T-helper 9 cell (primary cell): Measurements from ENCODE around the gene ZNF324.
A peak's percentile ranks its signal among the peaks of the same experiment; 100 is the strongest.
"Not testable (repeated sequence)": the region's sequence is repeated elsewhere in the genome, so short reads cannot be mapped to it uniquely, and the experiment has no call there.

Experiments used
- DNase-seq: peaks from one replicate; pipeline ENCODE4 v3.0.0-alpha.2; 2020
- total RNA-seq, 2 donors: gene quantifications; one replicate each; lab custom pipeline; 2026; lab: John Stamatoyannopoulos, UW

The ZNF324 gene
- total RNA-seq, result 36.7 to 47.8 reads per million in 2 donors

DNA sequence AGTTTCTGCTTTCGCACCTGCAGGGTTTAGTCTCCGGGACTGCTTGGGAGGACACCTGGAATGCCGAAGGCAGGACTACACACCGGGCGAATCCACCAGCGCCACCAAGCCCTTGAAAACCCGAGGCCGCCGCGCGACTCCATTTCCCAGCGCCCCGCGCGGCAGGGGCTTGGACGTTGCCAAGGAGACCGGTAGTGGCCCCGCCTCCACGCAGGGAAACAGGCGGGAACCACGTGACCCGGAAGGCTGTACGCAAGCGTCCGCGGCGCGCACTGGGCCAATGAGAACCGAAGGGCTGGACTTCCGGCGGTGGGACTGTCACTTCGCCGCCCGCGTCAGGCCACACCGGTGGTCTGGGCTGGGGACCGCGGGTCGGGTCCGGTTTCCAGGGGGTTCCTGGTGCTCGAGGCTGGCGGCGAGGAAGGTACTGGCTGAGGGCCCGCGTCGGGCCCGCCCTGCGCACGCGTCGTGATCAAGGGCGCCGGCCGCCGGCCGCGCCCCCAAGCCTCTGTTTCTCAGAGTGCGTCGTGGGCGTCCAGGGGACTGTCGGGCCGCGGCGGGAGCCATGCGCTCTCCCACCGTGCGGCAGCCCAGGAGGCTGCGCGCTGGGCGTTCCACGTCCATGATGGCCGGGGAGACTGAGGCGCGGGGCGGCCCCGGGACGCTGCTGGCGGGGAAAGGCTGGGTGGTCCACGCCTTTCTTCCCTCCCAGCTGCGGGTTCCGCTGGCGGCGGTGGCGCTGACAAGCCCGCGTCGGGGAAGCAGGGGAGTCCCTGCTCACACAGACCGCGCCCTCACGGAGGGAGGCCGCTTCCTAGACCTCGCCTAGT, at the start of gene ZNF324:
Gene ZNF324 (plus strand): TSS at position 321 of the 830 bp plus-strand sequence. CDS start 2,106 bp downstream, outside the sequence.
- peak; percentile 97 for DNase-seq

GRCh38 chr19:58428617-58429016, 38.3 kb upstream of the ZNF324 start:
- no peak for DNase-seq

GRCh38 chr19:58429745-58430144, 37.1 kb upstream of the ZNF324 start:
- DNase-seq, result no peak

- no peak for DNase-seq
Measured at GRCh38 chr19:58434217-58434616, 32.7 kb upstream of the ZNF324 start.

DNA sequence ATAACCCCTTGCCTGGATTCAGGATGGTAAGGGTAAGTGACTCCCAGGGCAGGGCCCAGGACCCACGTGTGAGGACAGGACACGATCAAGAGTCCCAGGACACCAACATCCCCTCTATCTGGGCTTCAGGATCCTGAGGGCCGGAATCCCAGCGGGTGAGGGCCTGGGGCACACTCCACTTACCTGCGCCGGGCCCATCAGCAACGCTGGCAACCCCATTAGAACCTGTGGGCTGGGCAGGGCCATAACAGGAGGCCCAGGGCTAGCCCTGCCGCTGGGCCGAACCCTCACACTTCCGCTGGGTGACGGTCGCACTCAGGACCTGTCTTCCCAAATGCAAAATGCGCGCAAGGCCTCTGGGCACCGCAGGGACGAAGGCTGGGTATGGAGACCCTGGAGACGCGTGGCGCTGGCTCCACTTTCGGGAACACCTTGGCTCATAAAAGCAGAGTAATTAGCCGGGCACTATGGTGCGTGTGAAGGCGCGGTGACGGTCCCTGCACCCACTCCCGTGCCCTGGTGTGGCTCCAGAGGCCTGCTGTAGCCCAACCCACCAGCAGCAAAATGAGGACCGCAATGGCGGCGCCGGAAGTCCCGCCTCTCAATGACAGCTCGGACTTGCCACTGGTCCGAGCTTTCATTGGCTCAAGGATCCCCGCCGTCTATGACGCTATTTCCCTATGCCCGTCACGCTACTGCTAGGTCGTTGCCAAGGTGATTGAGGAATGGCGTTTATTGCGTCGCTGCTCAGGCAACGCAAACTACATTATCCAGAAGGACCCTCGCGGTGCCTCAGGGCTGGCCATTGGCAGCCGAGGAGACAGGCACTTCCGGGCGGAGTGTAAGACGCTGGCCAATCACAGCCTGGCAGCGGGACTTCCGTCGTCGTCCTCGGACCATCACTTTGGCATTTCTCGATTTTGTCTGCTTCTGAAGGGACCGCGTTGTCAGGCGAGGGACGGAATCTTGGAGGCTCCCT, 27.0 kb upstream of the ZNF324 start, which contains the start of gene ZNF132:
Gene ZNF132 (minus strand): TSS at position 578 of the 979 bp plus-strand sequence. CDS start 332 bp downstream, at position 246.
- DNase-seq, result peak; percentile 89

GRCh38 chr19:58440556-58440955, 26.3 kb upstream of the ZNF324 start:
- no peak for DNase-seq

- DNase-seq, result not testable (repeated sequence)
Measured at GRCh38 chr19:58442986-58443385, 23.9 kb upstream of the ZNF324 start.

- not testable (repeated sequence) for DNase-seq
Measured at GRCh38 chr19:58448860-58449259, 18.0 kb upstream of the ZNF324 start.

DNA sequence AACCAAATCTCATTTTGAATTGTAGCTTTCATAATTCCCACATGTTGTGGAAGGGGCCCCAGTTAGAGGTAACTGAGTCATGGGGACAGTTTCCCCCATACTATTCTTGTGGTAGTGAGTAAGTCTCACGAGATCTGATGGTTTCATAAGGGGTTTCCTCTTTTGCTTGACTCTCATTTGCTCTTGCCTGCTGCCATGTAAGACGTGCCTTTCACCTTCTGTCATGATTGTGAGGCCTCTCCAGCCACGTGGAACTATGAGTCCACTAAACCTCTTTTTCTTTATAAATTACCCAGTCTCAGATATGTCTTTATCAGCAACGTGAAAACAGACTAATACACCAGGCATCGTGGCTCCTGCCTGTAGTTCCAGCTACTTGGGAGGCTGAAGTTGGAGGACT, 16.9 kb upstream of the ZNF324 start:
- not testable (repeated sequence) for DNase-seq

DNA sequence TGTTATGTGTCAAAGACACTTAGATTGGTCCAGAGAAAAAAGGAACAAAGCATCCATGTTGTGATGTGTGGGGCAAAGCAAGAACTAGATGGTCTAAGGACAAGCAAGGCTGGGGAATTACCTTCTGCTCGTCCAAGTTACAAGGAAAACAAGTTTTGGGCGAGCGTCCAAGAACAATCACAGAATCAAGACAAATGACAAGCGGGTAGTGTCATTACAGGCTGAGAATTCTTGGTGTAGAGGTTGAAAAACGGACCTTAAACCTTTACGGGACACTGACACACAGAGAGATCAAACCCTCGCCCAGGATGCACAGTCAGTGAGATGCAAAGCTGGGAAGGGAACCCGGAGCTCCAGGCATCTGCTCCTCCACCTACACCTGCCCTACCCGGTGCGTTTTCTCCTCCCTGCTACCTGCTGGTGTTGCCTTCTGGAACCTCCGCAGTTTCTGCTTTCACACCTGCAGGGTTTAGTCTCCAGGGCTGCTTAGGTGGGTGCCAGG, 16.0 kb upstream of the ZNF324 start:
- no peak for DNase-seq

DNA sequence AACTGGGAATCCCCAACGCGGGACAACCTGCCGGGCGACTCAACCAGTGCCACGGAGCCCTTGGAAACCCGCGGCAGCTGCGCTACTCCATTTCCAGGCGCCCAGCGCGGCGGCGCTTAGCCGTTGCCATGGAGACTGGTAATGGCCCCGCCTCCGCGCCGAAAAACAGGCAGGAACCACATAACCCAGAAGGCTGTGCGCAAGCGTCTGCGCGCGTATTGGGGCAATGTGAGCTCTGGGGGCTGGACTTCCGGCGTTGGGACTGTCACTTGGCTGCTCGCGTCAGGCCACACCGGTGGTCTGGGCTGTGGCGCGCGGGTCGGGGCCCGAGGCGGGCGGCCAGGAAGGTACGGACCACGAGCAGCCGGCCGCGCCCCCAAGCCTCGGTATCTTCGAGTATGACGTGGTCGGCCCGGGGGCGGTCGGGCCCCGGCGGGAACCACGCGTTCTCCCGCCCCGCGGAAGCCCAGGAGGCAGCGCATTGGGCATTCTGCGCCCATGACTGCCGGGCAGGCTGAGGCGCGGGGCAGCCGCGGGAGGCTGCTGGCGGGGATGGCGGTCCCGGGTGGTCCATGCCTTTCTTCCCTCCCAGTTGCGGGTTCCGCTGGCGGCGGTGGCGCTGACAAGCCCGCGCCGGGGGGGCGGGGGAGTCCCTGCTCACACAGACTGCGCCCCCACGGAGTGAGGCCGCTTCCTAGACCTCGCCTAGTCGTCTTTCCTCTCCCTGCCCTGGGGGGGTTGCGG, 15.3 kb upstream of the ZNF324 start, which contains the start of gene ZNF324B:
Gene ZNF324B (plus strand): TSS at position 265 of the 744 bp plus-strand sequence. CDS start 2,080 bp downstream, outside the sequence.
- peak; percentile 93 for DNase-seq

DNA sequence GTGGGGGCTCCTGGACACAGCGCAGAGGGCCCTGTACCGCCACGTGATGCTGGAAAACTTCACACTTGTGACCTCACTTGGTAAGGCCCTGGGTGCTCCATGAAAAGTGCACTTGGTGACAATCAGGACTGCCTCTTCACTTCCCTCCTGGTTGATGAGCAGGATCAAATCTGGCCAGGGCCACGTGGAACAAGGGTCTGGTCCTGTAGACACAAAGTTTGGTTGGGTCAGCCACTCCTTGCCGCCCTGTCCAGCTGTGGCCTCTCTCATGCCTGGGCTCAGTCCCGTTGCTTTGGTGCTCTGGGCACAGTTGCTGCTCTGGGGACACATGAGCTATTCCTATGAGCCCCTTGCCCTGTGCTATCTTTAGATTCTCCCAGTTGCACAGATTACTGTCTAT, 13.1 kb upstream of the ZNF324 start:
- no peak for DNase-seq

GRCh38 chr19:58455306-58455705, 11.6 kb upstream of the ZNF324 start:
- DNase-seq, result no peak

DNA sequence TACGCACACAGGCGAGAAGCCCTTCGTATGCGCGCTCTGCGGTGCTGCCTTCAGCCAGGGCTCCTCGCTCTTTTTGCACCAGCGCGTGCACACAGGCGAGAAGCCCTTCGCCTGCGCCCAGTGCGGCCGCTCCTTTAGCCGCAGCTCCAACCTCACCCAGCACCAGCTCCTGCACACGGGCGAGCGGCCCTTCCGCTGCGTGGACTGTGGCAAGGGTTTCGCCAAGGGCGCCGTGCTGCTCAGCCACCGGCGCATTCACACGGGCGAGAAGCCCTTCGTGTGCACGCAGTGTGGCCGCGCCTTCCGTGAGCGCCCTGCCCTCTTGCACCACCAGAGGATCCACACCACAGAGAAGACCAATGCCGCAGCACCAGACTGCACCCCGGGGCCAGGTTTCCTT, 10.8 kb upstream of the ZNF324 start:
- DNase-seq, result no peak

DNA sequence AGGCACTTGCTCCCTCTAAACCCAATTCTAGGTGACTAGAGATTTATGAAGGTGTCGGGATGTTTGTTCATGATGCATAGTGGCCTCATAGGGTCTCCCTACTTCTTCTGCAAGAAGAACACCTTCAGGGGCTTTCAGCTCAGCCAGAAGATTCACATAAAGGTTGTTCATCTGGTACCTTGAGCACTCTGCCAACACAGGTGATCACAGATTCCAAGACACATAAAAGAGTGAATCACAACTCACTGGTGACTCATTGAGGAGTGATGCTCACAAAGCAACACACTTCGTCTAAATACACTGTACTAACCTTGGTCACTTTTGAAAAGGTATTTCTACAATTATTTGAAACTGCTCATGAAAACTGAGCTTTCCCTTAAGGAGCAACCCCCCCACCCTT, 6.8 kb upstream of the ZNF324 start:
- no peak for DNase-seq

DNA sequence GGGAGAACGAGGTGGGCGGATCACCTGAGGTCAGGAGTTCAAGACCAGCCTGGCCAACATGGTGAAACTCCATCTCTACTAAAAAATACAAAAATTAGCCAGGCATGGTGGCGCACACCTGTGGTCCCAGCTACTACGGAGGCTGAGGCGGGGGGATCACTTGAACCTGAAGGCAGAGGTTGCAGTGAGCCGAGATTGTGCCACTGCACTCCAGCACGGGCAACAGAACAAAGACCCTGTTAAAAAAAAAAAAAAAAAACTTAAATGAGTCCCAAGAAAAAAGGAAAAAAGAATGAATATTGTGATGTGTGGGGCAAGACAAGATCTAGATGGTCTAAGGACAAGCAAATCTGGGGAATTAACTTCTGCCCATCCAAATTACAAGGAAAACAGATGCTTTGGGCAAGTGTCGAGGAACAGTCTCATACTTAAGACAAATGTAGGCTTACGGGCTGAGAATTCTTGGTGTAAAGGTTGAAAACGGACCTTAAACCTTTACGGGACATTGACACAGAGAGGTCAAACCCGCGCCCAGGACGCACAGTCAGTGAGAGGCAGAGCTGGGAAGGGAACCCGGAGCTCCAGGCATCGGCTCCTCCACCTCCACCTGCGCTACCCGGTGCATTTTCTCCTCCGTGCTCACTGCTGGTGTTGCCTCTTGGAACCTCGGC, 656 bp upstream of the ZNF324 start:
- no peak for DNase-seq

DNA sequence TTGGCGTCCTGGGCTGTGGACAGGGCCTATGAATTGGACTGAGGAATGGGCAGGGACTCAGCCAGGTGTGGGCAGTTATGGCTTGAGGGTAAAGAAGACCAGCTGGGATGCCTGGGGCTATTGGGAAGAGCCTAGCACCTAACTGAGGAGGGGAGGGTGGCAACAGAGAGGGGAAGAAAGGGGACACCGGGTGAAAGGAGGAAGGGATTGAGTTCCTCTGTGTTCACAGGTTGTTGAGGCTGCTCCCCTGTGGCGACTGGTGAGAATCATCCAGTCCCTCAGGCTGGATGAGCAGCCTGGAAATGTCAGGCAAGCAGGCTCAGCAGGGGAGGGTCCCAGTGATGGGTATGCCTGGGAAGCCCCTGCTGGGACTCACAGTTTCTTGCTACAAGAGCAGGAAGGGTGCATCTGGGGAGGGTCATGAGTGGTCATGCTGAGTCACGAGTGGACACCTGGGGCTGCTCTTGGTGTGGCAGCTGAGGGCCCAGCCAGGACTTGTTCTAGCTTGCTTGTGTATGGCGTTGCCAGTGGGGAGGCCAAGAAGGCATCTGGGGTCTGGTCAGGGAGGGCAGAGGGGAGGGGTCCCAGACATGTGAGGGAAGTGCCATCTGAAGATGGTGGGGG, 1.4 kb downstream of the ZNF324 start:
- no peak for DNase-seq

DNA sequence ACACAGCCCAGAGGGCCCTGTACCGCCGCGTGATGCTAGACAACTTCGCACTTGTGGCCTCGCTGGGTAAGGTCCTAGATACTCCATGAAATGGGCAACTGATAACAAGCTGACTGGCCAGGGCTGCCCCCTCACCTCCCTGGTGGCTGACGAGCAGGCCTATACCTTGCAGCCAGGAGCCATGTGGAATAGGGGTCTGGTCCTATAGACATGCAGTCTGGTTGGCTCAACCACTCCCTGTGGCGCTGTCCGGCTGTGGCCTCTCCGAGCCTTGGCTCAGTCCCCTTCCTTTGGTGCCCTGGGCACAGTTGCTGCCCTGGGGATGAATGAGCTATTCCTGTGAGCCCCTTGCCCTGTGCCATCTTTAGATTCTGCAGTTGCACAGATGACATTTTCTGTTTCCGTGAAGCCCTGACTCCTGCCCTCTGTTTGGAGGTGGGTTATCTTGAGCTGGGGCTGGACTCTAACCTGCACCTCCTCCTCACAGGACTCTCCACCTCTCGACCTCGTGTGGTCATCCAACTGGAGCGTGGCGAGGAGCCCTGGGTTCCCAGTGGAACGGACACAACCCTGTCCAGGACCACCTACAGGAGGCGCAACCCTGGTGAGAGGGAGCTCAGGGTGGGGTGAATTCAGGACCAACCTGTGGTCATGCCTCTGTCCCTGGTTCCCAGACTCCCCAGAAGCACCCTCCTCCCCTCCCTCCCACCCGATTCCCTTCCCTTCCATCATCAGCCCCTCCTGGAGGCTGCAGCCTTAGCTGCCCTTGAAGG, 2.5 kb downstream of the ZNF324 start:
- DNase-seq, result no peak

DNA sequence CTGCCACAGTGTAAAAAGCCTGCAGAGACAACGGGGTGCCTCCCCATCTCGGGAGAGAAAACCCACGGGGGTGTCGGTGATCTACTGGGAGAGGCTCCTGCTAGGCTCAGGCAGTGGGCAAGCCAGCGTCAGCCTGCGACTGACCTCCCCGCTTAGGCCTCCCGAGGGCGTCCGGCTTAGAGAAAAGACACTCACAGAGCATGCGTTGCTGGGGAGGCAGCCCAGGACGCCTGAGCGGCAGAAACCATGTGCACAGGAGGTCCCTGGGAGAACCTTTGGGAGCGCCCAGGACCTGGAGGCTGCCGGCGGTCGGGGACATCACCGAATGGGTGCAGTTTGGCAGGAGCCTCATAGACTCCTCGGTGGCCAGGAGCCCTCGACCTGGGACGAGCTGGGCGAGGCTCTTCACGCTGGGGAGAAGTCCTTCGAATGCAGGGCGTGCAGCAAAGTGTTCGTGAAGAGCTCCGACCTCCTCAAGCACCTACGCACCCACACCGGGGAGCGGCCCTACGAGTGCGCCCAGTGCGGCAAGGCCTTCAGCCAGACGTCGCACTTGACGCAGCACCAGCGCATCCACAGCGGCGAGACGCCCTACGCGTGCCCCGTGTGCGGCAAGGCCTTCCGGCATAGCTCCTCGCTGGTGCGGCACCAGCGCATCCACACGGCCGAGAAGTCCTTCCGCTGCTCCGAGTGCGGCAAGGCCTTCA, 4.1 kb downstream of the ZNF324 start:
- not testable (repeated sequence) for DNase-seq

DNA sequence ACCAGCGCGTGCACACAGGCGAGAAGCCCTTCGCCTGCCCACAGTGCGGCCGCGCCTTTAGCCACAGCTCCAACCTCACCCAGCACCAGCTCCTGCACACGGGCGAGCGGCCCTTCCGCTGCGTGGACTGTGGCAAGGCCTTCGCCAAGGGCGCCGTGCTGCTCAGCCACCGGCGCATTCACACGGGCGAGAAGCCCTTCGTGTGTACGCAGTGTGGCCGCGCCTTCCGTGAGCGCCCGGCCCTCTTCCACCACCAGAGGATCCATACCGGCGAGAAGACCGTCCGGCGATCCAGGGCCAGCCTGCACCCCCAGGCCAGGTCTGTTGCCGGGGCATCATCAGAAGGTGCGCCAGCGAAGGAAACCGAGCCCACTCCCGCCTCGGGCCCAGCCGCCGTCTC, 4.9 kb downstream of the ZNF324 start:
- DNase-seq, result no peak
